Measurements from ENCODE around the gene TBC1D10B. TPM values are rescaled to one million over a fixed set of nuclear protein-coding genes. Genes with fewer than 3 reads are reported as not detected.

TBC1D10B gene
- total RNA-seq, 2 donors from 2014 or later, result 23.4 to 30.5 TPM

DNA sequence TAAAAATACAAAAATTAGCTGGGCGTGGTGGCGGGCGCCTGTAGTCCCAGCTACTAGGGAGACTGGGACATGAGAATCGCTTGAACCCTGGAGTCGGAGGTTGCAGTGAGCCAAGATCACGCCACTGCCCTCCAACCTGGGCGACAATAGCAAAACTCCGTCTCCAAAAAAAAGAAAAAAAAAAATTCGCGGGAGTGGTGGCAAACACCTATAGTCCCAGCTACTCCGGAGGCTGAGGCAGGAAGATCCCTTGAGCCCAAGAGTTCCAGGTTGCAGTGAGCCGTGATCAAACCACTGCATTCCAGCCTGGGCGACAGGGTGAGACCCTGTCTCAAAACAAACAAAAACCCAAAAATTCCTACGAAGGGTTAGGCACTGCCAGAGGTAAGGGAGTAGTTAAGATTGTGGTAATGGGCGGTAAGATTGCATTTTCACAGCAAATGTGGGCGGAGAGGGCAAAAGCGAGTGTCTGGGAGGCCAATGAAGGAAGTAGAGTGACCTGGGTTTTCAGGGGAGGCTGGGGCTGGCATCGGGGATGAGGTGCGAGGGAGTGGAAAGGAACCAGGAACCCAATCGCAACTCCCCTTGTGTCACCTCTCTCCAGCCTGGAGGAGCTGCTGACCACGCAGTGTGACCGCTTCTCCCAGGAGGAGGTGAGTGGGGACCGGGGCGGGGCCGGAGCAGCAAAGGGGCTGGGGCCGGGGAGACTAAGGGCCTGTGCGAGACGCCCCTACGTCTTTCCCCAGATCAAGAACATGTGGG is 6.9 kb upstream of the TBC1D10B start:
- intact Hi-C loops (cut with DNase I), result no loop called here
- ATAC-seq (no peak), DNase-seq (no peak)

DNA sequence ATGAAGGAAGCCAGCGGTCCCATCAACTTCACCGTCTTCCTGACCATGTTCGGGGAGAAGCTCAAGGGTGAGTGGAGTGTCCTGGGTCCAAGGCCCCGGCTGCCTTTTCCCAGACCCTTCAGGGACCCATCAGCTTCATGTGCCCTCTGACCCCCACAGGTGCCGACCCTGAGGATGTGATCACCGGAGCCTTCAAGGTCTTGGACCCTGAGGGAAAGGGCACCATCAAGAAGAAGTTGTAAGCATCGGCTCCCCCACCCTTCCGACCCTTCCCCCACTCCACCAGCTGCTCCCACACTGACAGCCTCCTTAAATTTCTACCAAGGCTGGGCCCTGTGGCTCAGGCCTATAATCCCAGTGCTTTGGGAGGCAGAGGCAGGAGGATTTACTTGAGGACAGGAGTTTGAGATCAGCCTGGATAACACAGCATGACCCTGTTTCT is 6.2 kb upstream of the TBC1D10B start:
- ATAC-seq (no peak), DNase-seq (no peak)
- intact Hi-C loops (cut with DNase I), result no loop called here

- ATAC-seq, result no peak
- no peak for DNase-seq
- intact Hi-C loops (cut with DNase I), result no loop called here
Observed at GRCh38 chr16:30375864-30376263, 5.6 kb upstream of the TBC1D10B start.

GRCh38 chr16:30374538-30374937 is 4.2 kb upstream of the TBC1D10B start, which contains the start of gene MYL11:
Gene MYL11 (plus strand): TSS chr16:30374802. CDS start chr16:30374858, 56 bp downstream.
- ATAC-seq (no peak), DNase-seq (no peak)
- intact Hi-C loops (cut with DNase I), result loop anchor here in 1 of 2 donors (5.0 kb wide), 1 partner anchor 33 kb away; the partner anchor contains the start of gene ZNF771

DNA sequence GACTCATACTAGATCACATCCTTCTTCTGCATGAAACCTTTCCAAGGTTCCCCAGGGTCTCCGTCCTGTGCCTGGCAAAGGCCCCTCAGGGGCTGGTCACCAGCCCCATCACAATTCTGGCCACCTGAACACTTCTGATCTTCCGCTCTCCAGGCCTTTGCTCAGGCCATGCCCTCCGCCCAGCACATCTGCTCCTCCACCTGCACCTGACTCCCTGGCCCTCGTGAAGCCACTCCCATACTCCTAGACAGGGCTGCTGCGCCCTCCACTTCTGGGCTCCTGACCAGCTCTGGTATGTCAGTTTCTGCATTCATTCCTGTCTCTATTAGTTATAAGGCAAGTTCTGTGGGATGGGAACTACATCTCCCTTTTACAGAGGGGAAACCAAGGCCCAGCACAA is 2.4 kb upstream of the TBC1D10B start:
- intact Hi-C loops (cut with DNase I), result loop anchor here in 1 of 2 donors (5.0 kb wide), 1 partner anchor 35 kb away; the partner anchor contains the start of gene ZNF771
- ATAC-seq (no peak), DNase-seq (no peak)

DNA sequence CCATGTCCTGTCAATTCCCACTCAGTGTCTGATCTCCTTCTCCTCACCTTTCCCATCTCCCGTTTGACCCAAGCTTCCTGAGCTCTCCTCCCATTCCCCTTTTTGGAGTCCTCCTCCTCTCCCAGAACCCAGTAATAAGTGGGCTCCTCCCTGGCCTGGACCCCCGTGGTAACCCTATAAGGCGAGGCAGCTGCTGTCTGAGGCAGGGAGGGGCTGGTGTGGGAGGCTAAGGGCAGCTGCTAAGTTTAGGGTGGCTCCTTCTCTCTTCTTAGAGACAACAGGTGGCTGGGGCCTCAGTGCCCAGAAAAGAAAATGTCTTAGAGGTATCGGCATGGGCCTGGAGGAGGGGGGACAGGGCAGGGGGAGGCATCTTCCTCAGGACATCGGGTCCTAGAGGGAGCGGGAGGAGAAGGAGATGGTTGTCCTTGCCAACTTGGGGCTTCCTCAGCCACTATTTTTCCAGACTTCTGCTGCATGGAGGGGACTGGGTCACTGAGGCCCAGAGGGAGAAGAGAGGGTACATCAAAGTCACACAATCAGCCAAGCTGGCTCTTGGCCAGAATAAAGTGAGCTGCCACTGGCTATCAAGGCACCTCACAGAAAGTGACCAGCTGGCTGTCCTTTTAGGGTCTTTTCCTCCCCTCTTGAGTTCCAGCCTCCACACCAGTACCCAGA is 1.9 kb upstream of the TBC1D10B start:
- no peak for ATAC-seq
- intact Hi-C loops (cut with DNase I), result loop anchor here in 1 of 2 donors (5.0 kb wide), 1 partner anchor 35 kb away; the partner anchor contains the start of gene ZNF771
- DNase-seq, result no peak

- intact Hi-C loops (cut with DNase I), result loop anchor here in 1 of 2 donors (5.0 kb wide), 1 partner anchor 36 kb away; the partner anchor contains the start of gene ZNF771
- ATAC-seq (no peak), DNase-seq (no peak)
Observed at GRCh38 chr16:30371248-30371816, 1.0 kb upstream of the TBC1D10B start.

DNA sequence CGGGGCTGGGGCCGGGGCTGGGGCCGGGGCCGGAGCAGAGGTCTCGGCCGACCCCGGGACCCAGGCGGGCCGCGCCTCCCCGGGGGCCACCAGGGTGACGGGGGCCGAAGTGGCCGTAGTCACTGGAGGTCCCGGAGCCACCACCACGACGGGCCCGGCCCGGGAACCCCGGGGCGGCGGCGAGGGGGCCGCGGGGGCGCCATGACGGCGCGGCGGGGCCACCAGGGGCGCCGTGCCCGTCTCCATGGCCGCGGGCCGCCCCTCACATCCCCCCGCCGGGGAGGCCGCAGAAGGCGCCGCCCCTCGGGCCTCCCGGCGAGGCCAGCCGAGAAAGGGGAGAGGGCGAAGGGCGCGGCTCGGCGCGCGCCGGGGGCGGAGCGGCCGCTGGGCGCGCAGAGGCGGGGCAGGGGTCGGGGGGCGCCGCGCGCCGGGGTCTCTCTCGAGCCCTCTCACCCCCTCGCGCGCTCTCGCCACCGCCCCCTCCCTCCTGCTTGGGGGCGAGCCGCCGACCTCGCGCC is 297 bp downstream of the TBC1D10B start:
- intact Hi-C loops (cut with DNase I), result loop anchor here in 1 of 2 donors (5.0 kb wide), 1 partner anchor 37 kb away; the partner anchor contains the start of gene ZNF771
- DNase-seq, result no peak

DNA sequence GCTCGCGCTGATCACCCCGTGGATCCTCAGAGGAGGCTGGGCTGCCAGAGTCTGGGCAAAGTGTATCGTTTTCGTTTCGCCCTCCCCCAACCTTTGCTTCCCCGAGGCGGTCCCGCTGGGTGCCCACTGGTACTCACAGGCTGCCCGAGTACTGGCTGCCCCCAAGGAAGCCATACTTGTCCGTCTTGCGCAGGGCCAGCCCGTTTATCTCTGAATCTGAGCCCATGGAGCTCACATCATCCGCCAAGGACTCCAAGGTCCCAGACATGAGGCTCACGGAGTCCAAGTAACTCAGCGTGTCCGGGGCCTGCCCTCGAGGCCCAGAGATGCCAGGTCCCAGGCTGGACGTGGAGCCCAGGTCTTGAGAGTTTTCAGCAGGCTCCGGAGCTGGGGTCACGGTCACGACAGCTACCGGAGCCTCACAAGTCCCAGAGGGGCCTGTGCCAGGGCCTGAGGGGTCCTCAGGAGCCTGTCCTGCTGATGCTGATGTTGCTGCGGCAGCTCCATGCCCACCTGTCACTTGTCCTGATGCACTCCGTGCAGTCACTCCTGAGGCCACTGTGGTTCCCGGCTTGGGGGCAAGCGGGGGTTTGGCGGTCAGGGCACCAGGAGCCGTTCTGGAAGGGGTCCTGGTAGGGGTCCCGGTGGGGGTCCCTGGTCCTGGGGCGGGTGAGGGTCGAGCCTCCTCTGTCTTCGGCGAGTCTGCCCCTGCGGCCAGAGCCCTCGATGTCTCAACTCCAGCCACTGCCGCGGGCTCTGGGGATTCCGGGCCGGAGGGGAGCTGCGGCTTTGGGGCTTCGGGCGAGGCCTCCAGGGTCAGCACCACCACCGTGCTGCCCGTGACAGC is 980 bp downstream of the TBC1D10B start:
- ATAC-seq (no peak), DNase-seq (no peak)
- intact Hi-C loops (cut with DNase I), result no loop called here

More for the DNA sequence above, 297 bp downstream of the TBC1D10B start:
- ATAC-seq, result peak in 1 of 2 donors; percentile 6

DNA sequence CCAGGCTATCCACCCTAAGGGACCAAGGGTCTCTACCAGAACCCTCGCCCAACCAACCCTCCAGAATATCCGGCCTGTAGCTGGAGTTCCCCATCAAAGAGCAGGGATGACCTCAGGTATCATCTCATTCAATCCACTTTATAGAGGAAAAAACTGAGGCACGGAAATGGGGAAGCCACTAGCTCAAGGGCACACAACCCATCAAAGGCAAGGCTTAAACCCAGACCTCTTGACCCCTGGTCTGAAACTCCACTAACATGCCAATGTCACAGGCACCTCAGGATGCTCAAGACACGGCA is 1.6 kb downstream of the TBC1D10B start:
- ATAC-seq (no peak), DNase-seq (no peak)
- intact Hi-C loops (cut with DNase I), result no loop called here

GRCh38 chr16:30368122-30368791 is 2.0 kb downstream of the TBC1D10B start:
- ATAC-seq, result no peak
- DNase-seq, result peak; percentile 55
- intact Hi-C loops (cut with DNase I), result no loop called here

DNA sequence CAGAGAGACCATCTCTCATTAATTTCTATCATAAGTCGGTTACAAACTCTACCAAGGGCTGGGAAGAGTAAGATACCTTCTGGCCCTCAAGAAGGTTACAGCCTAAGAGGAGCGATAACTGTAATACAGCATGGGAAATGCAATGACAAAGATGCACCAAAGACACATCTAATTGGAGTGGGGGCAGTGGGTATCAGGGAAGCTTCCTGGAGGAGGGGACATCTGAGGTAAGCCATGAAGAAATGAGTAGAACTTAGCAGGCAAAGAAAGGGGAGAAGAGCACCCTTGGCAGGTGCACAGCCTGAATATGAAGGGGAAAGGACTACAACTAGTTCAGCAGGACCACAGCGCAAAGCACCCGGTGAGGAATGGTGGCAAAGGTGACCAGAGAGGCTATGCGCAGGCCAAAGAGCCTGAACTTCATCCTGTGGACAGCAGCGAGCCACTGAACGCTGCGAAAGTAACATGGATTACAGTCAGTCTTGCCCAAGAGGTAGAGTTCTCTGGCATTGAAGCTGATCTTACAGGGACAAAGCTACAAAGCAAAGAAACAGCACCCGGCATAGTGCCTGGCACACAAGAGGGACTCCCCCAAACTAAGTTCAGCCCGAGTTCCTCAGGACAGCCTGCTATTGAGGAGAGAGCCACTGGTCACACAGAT is 2.8 kb downstream of the TBC1D10B start:
- intact Hi-C loops (cut with DNase I), result no loop called here
- no peak for DNase-seq
- ATAC-seq, result no peak

DNA sequence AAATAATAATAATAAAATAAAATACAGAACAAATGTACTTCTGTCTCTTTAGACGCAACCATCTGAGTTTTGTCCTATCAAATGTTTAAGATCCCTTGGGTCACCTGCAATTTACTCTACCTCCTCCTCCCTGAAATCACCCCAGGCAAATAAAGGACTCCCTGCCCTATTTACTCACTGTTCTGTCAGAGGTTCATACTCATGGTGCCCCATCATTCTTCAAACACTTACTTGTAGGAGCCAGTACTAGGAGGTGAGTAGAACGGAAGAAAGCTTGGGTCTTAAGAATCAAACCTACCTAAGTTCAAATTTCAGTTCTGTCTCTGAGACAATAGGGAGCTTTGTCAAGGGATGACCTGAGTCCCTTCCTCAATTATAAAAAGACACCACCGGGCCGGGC is 3.8 kb downstream of the TBC1D10B start:
- DNase-seq (no peak), ATAC-seq (no peak)
- intact Hi-C loops (cut with DNase I), result no loop called here

- intact Hi-C loops (cut with DNase I), result no loop called here
- DNase-seq (no peak), ATAC-seq (no peak)
Observed at GRCh38 chr16:30365200-30365599, 5.1 kb downstream of the TBC1D10B start.

GRCh38 chr16:30361180-30361579 is 9.1 kb downstream of the TBC1D10B start:
- DNase-seq, result no peak
- intact Hi-C loops (cut with DNase I), result no loop called here
- no peak for ATAC-seq

DNA sequence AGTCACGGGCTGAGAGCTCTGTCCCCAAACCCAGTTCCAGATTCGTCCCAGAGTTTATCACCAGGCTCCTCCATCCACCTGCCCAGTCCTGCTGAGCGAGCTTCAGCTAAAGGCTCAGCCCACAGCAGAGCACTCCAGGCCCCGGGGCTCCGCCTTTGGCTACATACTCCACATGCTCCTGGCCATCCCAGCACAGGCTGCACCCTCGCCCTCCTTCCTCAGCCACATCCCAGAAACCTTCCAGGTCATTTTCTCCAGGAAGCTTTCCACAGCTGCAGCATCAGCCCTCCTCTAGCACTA is 10.5 kb downstream of the TBC1D10B start:
- ATAC-seq (no peak), DNase-seq (no peak)
- intact Hi-C loops (cut with DNase I), result loop anchor here in 1 of 2 donors (10.0 kb wide), 1 partner anchor 45 kb away; the partner anchor contains the start of gene ZNF771

DNA sequence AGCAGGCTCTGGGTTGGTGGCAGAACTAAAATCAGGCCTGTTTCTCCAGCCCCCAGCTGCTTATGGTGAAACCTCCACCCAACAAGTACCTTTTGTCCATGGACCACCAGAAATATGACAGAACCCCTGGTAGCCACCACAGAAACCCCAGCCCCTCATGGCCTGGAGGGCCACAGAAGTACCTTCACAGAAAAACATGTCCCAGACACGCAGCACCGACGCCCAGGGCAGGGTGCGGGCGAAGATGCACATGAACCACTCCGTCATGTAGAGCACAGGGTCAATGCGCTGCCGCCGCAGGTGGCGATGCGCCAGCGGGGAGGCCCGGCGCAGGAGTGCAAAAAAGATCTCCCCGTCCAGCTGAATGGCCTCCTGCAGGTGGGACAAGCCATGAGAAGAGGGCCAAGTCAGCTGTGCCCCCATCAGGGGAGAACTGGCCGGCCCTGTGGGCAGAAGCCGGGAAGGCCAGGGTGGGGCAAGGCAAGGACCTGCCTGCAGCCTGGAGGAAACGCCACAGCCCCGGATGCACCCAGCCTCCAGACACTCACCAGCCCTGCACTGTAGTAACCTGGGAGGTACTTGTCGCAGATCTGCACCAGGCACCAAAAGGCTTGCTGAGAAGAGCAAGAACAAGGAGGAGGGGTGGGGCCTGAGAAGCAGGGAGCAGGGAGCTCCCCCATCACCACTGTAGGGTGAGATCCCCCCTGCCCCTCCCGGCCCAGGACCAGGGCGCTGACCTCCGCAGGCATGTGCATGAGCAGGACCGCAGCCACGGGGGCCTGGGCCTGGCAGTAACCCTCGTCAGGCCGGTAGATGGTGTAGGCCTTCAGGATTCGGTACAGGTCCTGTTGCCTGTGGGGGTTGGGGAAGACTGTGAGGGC is 11.1 kb downstream of the TBC1D10B start:
- ATAC-seq (no peak), DNase-seq (no peak)
- intact Hi-C loops (cut with DNase I), result loop anchor here in 1 of 2 donors (10.0 kb wide), 1 partner anchor 46 kb away; the partner anchor contains the start of gene ZNF771

Data from left cardiac atrium (tissue), 4 donors.